Neural progenitor cell (in vitro differentiated cells): Measurements from ENCODE around the gene RPUSD1.

Experiments used
- EZH2phosphoT487 ChIP-seq: fragments of 200-600 bp; sonication (generic); IDR thresholded peaks from 2 replicates; pipeline ENCODE4 v1.6.1; 2017; ENCODE audit warnings: antibody characterized with exemption
- TF ChIP-seq, protein P1 (sequence below): fragments of 200-600 bp; sonication (generic); IDR thresholded peaks from 2 replicates; pipeline ENCODE4 v1.5.1; 2017; ENCODE audit warnings: antibody characterized with exemption, mild to moderate bottlenecking

DNA sequence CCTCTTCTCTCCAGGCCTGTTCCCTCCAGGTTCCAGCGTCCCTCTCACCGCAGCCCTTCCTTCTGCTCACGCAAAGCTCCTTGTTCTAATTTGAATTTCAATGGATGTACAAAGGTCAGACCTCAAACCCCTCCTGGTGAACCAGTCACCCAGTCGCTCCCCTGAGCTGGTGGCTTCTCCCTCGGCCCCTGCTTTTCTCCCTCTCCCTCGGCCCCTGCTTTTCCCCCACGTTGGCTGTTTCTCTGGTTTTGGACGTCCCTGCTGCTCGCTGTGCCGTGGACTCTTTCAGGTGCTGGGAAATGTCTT, 36.2 kb downstream of the RPUSD1 start:
- TF ChIP-seq, protein P1, sequence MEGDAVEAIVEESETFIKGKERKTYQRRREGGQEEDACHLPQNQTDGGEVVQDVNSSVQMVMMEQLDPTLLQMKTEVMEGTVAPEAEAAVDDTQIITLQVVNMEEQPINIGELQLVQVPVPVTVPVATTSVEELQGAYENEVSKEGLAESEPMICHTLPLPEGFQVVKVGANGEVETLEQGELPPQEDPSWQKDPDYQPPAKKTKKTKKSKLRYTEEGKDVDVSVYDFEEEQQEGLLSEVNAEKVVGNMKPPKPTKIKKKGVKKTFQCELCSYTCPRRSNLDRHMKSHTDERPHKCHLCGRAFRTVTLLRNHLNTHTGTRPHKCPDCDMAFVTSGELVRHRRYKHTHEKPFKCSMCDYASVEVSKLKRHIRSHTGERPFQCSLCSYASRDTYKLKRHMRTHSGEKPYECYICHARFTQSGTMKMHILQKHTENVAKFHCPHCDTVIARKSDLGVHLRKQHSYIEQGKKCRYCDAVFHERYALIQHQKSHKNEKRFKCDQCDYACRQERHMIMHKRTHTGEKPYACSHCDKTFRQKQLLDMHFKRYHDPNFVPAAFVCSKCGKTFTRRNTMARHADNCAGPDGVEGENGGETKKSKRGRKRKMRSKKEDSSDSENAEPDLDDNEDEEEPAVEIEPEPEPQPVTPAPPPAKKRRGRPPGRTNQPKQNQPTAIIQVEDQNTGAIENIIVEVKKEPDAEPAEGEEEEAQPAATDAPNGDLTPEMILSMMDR, result no peak
- no peak for TF ChIP-seq EZH2phosphoT487
